Measurements from ENCODE around the gene TRPC3. TPM values are rescaled to one million over a fixed set of nuclear protein-coding genes. Genes with fewer than 3 reads are reported as not detected.

The TRPC3 gene
- total RNA-seq, 1 donor, result under 0.01 TPM

GRCh38 chr4:121838136-121838535 lies 113.7 kb downstream of the TRPC3 start:
- H3K36me3 ChIP-seq (ENCODE audit: insufficient read depth, low read length), result peaks cover 29% of the 10 kb centered on the region
- no peak for DNase-seq (ENCODE audit: insufficient read length, low spot score, missing footprints)

GRCh38 chr4:121829511-121829910 lies 122.3 kb downstream of the TRPC3 start:
- peak overlapping the region; percentile 22 for H3K27ac ChIP-seq (ENCODE audit: low read depth, low read length)
- H3K36me3 ChIP-seq (ENCODE audit: insufficient read depth, low read length), result peaks cover 26% of the 10 kb centered on the region
- H3K4me2 ChIP-seq (ENCODE audit: insufficient read depth, low read length), result no peak overlapping the region
- no peak overlapping the region for H3K4me3 ChIP-seq (ENCODE audit: insufficient read depth, low read length)
- no peak for TF ChIP-seq CTCF (IDR thresholded peaks at IDR 0.05; ENCODE audit: extremely low read depth, low read depth, low read length)
- DNase-seq (ENCODE audit: insufficient read length, low spot score, missing footprints), result no peak
- no peaks in the 10 kb centered on the region for H3K27me3 ChIP-seq (ENCODE audit: insufficient read depth, low read length)
- H2AFZ ChIP-seq (ENCODE audit: low read length), result no peak overlapping the region
- no peaks in the 10 kb centered on the region for H3K79me2 ChIP-seq (ENCODE audit: insufficient read depth, low read length)
- no peaks in the 10 kb centered on the region for H4K20me1 ChIP-seq (ENCODE audit: insufficient read depth, low read length)
- H3K4me1 ChIP-seq (ENCODE audit: insufficient read depth, low read length), result peaks cover 3% of the 10 kb centered on the region
- H3K9me3 ChIP-seq (ENCODE audit: low read depth, low read length), result no peaks in the 10 kb centered on the region

More at GRCh38 chr4:121838136-121838535, 113.7 kb downstream of the TRPC3 start:
- Histone ChIP-seq H3K4me1 (ENCODE audit: insufficient read depth, low read length) (no peaks in the 10 kb centered on the region), H4K20me1 (ENCODE audit: insufficient read depth, low read length) (no peaks in the 10 kb centered on the region), H3K27me3 (ENCODE audit: insufficient read depth, low read length) (no peaks in the 10 kb centered on the region), H2AFZ (ENCODE audit: low read length) (no peak overlapping the region), H3K4me3 (ENCODE audit: insufficient read depth, low read length) (no peak overlapping the region), H3K27ac (ENCODE audit: low read depth, low read length) (no peak overlapping the region), H3K79me2 (ENCODE audit: insufficient read depth, low read length) (no peaks in the 10 kb centered on the region), H3K9me3 (ENCODE audit: low read depth, low read length) (no peaks in the 10 kb centered on the region), H3K4me2 (ENCODE audit: insufficient read depth, low read length) (no peak overlapping the region)
- no peak for TF ChIP-seq CTCF (IDR thresholded peaks at IDR 0.05; ENCODE audit: extremely low read depth, low read depth, low read length)

Other genes with a start within 250 kb of the TRPC3 start
- 0.72 and 1.8 TPM in 2 replicates for gene SMIM43, start 186.9 kb downstream of the TRPC3 start, total RNA-seq
- 30.8 and 31.2 TPM in 2 replicates for gene EXOSC9, start 150.7 kb downstream of the TRPC3 start, total RNA-seq
- 8.0 and 8.7 TPM in 2 replicates for gene CCNA2, start 128.2 kb downstream of the TRPC3 start, total RNA-seq
- 18.0 and 20.6 TPM in 2 replicates for gene BBS7, start 81.6 kb downstream of the TRPC3 start, total RNA-seq
- gene BLTP1, start 200.3 kb upstream of the TRPC3 start, total RNA-seq, result 121 and 136 TPM in 2 replicates